Stimulated activated CD4-positive, alpha-beta T cell treated with anti-CD3 and anti-CD28 coated beads, Interleukin-1b, Interleukin-23, amount 100 ng/mL, for 4 hours (primary cell): ENCODE results near the gene AQP5.
"Not testable (repeated sequence)": the region's sequence is repeated elsewhere in the genome, so short reads cannot be mapped to it uniquely, and the experiment has no call there.

Experiments
- DNase-seq, 2 donors: peaks; one replicate each; pipeline ENCODE4 v3.0.0-alpha.2; 2020; ENCODE audit warnings: low read depth in 2 of 2

The AQP5 gene

DNA sequence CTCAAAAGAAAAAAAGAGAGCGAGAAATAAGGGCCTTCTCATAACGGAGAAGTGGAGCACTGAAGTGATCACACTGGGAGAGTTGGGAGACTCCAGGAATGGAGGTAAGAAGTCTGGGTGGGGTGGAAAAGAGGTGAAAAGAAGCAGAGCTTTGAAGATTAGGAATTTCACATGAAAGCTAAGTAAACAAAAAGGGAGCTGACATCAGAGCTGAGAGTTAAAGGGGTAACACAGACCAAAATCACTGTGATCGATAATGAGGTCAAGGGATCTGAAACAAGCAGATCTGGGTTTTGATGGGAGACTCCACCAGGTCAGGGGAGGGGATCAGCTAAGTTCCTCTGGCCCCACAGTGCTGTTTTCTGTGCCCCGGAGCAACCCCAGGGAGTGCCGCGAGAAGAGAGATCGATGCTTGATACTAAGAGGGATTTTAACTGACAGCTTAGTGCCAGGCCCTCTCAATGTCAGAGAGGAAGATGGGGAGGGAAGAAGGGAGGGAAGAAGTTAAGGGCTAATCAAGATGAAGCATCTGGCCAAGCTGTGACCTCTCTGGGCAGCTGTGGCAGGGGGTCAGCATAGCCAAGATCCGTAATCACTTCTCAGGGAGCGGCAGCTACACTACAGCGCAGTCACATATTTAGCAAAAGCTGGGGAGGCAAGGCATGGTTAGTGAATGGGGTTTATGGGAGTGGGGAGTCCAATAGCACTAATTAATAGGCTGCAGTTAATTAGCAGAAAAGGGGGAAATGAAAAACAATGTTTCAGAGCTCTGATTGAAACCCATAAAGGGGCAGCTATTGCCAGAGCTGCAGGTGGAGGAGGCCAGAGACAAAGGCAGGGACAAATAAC, 19.1 kb downstream of the AQP5 start:
- no peak for DNase-seq

DNA sequence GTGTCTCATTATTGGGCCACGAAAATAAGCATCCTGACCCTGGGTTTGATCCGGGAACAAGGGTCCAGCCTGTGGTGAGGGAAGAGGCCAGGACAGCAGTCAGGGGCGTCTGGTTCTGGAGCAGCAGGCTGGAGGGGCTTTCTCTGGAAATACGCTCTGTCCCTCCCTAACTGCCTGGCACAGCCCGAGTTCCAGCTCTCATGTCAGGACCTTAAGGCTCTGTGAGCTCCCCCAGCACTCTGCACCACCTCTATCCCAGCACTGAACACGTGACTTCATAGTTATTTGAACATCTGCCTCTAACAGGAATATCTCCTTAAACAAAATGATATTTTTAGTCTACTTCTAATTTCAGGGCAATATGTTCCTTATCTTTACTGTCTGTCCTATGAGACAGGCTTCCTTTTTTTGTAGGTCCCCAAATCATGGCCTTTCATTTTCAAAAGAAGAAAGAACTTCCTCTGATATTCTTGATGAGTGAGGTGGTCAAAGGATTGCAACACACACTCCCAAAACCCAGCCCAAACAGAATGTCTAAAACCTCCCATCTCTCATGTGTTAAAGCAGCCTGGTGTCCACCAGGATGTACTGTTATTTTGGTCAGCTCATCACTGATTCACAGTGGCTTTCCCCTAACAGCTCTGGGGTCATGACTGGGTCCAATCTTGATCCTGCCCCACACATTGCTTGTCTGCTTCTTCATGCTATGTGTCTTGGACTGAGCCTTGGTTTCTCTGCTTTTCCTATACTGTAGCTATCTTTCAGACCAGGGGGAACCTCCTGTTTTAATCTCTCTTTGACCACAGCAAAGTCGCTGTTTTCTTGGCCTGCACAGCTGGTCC, 20.8 kb downstream of the AQP5 start:
- DNase-seq = no peak

DNA sequence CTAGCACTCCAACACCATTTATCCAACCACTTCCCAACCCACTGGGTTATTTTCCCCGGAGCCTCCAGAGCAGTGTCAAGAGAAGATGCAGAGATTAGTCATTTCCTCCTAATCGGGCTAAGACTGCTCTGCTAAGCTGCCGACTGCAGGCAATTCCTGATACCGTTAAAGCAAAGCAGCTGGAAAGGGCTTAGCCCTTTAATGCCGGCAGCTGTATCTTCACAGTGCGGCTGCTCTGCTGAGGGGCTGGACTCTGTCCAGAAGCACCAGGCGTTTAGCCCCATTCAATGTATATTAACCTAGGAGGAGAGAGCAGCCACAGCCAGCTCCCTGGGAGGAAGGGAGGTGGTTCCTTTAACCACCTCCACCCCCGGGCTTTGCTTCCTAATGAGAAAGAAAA, 22.2 kb downstream of the AQP5 start:
- no peak for DNase-seq

DNA sequence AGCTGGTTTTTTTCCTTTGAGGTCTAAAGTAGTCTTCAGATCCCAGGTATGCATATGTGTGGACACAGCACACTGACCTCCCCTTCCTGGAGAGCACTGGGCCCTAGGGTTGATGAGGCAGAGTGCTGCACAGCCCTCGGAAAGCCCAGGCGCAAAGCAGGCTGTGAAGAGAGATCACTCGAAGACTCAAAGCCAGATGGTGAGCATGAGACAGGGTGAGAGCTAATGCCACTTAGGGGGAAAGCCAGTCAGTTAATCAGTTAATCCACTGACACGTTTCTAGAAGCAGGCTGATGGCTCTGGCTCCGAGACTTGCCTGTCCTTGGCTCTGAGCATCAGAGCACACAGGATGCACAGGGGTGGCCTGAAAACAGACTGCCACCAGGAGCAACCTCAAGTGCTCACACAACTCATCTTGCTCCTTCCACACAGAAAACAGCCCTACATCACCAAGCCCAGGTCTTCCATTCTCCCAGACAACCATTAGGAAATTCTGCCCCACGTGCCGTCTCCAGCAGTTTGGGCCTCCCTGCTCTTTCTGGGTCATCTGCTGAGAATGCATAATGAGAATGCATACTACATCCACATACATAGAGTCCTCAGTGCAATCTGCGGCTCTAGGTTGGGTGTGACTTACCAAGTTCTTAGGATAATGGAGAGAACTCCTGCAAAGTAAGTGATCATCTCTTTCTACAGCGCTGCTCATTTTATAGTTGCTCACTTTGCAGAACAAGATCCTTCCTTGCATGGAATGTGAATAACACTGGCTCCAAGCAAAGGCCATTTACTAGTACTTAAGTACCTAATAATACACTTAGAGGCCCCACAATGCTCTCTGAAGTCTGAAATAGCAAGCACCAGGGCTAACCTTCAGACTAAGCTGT, 23.0 kb downstream of the AQP5 start:
- no peak for DNase-seq

DNA sequence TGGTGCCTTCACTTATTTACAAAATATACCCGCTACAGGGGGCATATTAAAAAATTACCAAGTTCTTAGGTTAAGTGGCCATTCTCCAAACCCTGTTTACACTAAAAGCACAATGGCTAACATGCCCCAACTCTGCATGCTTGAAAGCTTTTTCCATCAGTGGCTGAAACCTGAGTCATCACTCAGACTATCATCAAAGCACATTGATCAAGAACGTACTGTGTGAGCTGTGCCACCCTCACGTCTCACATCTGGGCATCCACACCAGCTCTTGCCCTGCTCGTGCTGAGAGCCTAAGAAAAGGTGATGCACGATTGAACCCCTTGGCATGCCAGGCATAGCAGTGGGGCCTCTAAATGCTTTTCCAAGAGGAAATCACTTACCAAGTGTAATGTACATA, 24.3 kb downstream of the AQP5 start:
- no peak for DNase-seq

DNA sequence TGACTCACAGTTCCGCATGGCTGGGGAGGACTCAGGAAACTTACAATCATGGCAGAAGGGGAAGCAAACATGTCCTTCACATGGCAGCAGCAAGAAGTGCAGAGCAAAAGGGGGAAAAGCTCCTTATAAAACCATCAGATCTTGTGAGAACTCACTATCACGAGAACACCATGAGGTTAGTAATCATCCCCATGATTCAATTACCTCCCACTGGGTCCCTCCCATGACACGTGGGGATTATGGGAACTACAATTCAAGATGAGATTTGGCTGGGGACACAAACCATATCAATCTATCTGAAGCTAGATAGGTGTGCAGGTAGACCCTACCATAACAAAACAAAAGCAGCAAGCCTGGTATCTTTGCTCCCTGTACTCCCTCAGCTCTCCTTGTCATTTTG, 24.8 kb downstream of the AQP5 start:
- not testable (repeated sequence) for DNase-seq

DNA sequence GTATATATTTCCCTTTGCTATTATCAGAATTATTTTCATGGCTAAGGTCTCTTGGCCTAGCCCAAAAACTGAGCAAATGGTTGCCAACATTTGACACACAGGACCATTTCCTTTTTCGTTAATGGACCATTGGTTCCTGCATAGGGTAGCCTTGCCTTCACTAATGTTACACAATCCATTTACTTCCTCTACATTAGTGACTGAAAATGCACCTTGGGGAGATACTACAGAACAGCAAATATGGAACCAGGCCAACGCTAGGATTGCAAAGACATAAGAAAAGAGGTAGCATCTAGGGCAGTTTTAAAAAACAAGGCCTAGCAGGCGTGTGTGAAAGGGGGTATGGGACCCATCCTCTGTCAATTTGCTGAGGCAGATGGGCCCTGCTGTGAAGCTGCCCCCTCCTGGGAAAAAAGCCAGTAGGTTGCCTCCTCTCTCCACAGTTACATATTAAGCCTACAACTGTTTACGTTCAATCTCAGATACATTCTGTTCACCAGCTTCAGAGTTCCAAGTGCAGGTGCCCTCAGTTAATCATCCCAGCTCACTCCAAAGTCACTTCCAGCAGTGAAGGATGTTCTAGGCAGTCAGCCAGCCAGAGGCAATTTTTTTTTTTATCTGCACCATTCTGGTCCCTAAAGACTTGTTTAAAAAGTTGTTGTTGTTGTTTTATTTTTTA, 26.1 kb downstream of the AQP5 start:
- DNase-seq = no peak

DNA sequence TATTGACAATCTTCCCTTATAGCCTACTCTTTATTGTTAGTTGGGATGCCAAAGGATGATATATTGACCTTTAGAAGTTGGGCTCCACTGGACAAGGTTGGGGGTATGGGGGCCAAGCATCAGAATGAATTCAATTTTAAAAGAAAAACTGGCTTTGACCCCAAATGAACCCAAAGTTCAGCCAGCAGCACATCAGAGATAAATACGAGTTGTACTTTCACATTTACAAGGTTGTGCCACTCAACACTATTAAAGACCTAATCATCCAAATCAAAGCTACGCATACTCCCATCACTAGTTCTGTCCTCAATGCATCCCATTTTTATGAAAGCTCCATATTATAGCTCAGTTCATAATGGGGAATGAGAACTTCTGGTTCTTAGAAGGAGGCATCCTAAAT, 27.7 kb downstream of the AQP5 start:
- DNase-seq = not testable (repeated sequence)

DNA sequence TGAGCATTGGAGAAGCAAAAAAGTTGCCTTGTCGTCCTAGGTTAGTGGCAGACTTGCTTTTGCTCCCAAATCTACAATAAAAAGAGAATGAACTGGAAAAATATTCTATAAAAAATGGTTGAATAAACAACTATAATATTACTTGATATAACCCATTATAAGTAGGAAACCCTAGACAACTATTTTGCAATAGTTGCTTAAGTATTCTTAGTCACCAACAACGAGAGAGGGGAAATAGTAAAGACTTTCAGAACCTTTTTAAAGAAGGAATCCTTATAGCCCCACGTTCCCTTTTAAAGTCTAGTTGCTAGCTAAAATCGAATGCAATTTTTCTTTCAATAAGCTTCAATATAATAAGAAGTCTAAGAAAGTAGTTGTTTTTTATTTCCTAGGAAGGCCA, 28.6 kb downstream of the AQP5 start:
- DNase-seq = no peak

DNA sequence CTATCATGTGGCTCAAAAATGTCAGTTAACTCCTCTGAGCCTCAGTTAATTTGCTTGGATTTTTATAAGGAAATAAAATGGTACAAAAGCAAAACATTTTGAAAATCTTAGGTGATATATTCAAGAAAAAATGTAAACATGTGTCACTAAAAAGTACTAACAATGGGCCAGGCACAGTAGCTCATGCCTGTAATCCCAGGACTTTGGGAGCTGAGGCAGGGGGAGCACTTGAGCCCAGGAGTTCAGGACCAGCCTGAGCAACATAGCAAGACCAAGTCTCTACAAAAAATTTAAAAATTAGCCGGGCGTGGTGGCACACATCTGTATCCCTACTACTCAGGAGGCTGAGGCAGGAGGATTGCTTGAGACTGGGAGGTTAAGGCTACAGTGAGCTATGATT, 36.8 kb downstream of the AQP5 start:
- no peak for DNase-seq

DNA sequence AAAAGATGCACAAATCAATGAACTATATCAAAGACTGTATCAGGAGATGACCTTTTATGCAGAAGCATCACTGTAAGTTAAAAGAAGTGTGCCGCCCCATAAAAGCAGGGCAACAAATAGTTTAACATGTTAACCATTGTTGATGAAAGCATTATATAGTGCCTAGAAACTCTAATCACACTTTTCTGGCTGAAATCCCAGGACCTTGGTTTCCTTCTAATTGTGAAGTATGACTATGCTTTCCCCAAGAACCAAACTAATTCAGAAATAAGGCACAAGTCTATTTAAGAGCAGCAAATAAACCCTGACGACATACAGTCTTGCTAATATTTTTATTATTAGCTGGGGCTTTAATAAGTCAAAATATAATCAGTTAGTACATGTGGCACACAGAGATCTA, 41.9 kb downstream of the AQP5 start:
- no peak for DNase-seq

DNA sequence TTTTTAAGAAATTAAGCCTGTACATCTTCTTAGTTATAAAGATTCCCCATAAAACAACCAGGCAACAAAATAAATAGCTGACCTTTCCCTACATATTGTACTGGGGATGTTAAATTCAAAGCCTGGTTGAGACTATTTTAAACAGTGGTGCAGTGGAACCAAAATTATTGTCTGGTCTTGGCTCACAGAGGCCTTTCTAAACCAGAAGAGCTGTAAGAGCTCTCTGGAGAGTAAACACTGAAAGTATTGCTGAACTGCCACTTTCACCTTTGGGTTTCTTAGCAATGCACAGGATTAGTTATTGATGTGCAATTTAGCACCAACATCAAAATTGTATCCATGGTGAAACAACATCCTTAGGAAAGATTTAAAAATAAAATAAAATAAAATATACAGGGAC, 43.0 kb downstream of the AQP5 start:
- DNase-seq = no peak

DNA sequence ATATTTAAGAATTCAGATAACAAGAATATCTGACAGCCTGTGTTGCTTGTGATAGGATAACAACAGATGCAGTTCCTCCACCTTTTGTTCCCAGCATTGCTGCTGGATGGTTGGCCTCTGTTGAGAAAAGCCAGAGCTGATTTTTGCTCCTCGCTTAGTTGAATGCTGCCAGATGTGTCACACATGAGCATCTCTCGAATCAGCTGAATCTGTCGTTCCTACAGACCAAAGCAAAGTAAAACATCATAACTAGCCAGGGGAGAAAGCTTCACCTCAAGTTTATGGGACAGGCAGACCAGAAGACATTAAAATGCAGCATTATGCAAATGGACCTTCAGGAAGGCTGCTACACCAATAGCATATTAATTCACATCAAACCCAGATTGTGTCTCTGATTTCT, 43.5 kb downstream of the AQP5 start:
- no peak for DNase-seq

DNA sequence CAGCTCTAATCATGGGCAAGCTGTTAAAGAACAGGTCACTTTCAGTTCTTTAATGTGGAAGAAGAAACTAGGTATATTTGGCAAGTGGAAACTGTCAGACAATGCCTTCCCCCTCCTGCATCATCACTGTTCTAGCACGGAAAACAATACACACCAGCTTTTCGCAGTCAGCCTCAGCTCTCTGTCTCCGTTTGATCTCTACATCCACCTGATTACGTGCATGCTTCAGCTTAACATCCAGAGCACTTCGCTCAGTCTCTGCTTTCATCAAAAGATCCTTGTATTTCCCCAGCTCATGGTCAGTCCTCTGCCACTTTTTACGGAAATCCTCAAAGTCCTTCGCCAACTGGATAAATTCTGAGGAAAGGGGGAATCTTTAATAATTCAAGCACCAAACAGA, 44.6 kb downstream of the AQP5 start:
- DNase-seq = no peak

DNA sequence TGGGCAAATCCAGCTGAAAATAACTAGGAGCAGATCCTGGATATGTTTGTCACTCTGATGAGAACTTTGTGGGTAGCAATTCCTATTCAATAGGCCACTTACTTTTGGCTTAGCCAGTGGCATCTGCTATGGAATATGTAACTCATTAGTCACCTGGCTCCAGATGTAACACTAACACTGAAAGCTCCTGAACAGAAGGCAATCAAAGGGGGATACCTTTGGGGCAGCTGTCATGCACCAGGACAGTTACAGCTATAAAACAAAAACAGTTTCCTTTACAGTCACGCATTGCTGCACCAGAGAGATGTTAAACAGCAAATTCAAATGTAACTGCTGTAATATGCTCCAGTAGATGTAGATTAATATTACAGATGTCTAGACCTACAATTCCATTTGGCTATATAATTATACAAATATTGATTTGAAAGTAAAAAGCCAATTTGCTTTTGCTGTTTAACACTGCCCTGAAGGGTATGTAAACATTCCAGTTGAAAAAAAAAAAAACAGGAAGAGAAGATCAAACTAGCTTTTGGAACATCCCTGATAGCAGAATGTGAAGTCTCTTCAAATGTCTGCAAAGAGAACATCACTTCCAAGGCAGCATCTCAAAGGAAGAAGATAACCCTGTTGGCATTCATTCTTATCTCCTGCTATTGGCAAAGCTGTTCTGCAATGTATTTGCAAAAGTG, 45.2 kb downstream of the AQP5 start:
- DNase-seq = no peak

DNA sequence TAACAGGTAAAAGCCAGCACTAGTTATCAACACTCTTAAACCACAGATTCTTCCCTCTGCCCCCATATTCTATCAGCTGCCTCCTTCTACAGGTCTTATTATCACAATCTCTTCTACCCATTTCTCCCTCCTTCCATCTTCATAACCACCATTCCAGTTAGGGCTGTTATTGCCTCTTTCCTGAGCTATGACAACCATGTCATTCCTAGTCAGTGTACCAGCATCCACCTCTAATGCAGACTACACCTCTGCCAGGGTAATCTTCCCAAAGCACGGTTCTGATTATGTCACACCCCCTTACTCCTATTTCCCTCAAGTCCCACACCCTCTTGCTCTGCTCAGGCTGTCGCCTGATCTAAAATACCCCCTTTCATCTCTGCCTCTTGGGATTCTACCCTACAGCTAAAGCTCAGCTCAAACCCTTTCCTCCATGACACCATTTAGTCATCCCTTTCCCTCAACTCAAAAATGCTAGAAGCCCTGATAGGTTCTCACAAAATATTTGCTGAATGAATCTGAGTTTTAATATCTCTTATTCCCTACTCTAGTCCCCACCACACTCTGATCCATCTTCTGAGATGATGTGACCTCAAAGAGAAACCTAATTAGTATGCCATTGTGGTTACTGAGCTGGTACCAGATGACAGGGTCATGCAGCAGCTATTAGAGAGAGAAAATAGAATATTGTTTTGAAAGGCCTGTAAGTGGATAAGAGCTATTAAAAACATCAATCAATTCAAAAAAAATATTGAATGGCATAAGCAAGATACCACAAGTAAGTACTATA, 51.9 kb downstream of the AQP5 start:
- DNase-seq = no peak

DNA sequence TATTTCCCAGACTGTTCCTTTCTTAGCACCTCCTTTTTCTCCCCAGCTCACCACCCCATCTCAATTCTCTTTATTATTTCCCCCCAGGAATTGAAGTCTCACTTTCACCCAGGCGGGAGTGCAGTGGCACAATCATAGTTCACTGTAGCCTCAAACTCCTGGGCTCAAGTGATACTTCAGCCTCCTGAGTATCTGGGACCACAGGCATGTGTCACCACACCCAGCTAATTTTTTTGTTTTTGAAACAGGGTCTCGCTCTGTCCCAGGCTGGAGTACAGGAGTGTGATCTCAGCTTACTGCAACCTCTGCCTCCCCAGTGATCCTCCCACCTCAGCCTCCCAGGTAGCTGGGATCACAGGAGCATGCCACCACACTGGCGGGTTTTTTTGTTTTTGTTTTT, 52.7 kb downstream of the AQP5 start:
- no peak for DNase-seq
